Astrocyte (in vitro differentiated cells and primary cell): Measurements from ENCODE around the gene GPR39.

Experiments used
- CTCF ChIP-seq: IDR thresholded peaks from 2 replicates; pipeline ENCODE4 v1.5.1; 2011; ENCODE audit warnings: low read depth, mild to moderate bottlenecking, inconsistent platforms, low read length, moderate library complexity; ENCODE audit not compliant: insufficient read depth
- EZH2 ChIP-seq: IDR thresholded peaks from 2 replicates; pipeline ENCODE4 v1.6.1; 2012; ENCODE audit warnings: mild to moderate bottlenecking, low read length, inconsistent platforms; ENCODE audit not compliant: insufficient read depth

- no peak for TF ChIP-seq CTCF
- TF ChIP-seq EZH2: no peak
Observed at GRCh38 chr2:132429351-132429750, 12.7 kb downstream of the GPR39 start.
